Measurements from ENCODE around the gene ODAD2.

Gene ODAD2

DNA sequence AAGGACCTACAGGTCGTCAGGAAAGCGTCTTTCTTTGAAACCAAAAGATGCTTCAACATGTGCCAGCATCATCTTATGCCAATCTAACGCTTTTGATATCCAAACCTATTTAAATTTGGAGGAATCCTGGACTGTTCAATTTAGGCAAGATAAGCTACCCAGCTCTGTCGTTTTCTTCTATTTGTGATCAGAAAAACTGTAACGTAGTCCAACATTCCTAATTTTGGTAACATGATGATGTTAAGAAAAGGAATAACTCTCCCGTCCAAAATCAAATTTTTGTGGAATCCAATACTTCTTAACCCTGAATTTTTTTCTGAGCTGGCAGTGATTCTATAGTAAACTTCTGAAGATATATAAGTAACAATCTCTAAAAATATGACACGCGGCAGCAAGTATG, 160.0 kb downstream of the ODAD2 start:
- DNase-seq (ENCODE audit: low read depth), result no peak

DNA sequence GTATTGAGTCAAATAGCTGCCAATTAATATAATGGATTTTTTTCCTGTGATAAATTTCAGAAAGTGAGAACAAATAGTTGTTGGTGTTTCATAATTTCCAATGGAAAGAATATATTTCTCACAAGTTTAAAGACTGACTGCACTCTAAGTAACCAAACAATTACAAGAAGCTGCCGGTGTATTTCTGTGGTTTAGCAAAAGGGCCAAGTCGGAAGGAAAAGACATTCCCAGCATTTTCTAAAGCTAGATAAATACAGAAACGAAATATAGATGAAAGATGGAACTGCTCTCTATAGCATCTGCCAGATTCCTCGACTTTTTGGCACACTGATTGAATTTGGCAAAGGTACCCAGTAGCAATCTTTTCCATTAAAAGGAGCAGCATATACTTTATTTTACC, 160.5 kb downstream of the ODAD2 start:
- DNase-seq (ENCODE audit: low read depth), result no peak

DNA sequence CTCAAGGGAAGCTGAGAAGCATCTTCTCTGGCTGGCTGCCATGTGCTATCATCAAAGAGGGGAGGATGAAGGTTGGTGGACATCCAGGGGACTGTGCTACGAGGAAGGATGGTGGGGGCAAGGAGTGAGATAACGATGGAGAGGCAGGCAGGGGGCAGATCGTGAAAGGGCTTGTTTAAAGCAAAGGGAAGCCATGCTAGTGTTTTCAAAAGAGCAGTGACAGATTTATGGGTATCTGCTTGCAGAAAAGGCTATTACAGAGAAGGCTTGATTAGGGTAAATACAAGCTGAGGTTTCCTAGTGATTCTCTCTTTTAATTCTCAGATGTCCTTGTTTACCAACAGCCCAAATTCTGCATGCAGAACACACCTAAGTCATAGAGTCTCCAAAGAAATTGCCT, 164.4 kb downstream of the ODAD2 start:
- no peak for DNase-seq (ENCODE audit: low read depth)

DNA sequence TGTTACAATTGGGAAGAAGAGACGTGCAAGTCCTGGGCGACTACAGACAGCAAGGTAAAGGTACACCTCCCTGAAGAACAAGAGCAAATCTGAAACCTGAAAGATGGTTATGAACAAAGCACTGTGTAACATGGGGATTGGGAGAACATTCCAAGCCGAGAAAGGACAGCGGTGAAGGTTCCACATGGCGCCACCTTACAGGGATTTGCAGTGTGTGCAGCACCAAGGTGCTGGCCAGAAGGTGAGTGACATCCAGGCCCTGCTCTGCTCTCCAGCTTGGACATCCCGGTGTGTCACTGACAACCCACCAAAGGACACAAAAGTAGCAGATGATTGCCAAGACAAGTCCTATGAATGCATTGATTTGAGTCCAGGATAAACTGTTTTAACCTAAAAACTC, 165.1 kb downstream of the ODAD2 start:
- no peak for DNase-seq (ENCODE audit: low read depth)

DNA sequence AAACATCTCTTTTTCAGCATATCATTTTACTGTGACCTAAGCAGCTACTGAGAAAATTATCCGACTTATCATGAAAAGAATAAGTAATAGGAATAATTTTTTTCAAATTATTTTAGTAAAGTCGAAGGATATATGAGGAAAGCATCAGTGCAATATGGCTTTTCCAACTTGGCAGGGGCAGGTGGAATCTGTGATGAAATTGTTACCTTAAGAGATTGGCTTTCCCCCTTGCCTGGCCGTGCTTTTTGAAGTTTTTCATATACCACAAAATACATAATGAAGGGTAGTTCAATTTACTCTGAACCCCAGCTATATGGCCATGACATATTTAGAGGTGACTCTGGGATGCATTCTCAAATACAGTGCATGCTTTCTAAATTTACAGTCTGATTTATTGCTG, 166.1 kb downstream of the ODAD2 start:
- DNase-seq (ENCODE audit: low read depth), result no peak

DNA sequence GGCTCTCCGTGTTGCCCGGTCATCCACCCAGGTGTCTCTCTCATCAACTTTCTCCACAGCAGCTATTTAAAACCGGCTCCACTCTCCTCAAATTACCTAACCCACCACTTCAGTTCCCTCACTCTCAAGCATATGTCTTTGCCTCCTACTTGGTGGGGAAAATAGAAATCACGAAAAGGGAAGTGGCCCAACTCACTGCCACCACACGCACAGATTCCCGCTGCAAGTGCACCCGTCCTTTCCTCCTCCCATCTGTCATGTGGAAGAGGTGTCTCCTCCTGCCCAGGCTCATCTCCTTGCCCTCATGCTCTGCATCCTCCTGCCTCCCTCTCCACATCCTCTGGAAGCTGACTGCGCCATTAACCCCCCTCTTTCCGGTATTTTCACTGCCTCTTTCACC, 172.5 kb downstream of the ODAD2 start:
- DNase-seq (ENCODE audit: low read depth), result no peak

DNA sequence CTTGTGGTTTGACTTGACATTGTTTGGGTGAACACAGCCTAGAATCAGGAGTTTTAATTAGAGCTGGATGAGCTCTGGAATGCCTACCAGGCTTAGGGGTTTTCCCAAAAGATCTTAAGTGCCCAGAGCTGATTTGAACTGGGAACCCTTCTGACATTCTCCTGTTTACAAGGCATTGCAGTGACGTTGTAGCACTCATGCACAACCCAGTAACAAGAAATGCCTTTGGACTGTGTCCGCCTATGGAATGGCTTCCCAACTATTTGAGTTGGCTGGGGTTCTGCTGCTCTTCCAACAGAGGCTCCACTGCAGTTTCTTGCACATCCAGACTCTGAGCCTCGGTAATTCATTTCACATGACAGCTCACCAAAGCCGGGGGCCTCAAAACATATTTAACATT, 176.6 kb downstream of the ODAD2 start:
- DNase-seq (ENCODE audit: low read depth), result no peak

DNA sequence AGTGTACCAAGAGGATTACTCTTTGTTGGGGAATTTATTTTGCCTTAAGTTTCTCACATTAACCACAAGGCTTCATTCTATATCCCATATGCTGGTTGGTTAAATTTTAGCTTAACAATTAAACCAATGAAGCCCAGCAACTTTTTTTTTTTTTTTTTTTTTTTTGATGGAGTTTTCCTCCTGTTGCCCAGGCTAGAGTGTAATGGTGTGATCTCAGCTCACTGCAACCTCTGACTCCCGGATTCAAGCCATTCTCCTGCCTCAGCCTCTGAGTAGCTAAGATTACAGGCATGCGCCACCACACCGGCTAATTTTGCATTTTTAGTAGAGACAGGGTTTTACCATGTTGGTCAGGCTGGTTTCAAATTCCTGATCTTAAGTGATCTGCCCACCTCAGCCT, 178.2 kb downstream of the ODAD2 start:
- DNase-seq (ENCODE audit: low read depth), result no peak

DNA sequence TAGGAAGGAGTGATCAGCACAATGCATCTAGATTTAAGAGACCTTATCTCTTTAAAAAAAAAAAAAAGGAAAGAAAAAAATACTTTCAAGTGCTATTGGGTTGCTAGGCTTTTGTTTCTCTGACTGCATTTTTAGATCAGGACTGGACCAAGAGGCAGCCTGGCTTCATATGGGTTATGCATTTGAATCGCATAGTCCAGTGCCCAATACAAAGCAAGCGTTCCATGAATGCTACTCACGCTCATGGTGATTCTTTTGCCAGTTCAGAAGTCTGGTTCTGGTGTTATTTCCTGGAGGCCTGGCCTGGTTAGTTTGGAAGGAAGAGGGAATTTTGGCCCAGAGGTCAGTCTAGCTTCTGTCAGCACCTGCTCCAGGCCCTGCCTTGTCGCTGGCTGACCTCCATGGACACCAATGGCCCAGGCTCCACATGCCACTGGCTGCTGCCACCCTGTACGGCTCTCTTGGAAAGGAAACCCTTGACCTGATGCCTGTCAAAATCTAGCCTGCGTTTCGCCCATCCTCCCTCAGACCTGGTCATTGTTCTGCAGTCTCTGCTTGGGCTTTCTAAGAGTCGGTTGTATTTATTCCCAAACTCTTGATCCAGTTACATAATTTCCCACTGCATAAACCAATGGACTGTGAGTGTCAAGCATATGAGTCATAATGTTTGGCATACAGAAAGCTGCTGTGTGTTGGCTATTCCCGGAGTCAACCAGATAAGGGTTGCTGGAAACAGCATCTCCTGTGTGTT, 178.9 kb downstream of the ODAD2 start:
- peak; percentile 24 for DNase-seq (ENCODE audit: low read depth)

DNA sequence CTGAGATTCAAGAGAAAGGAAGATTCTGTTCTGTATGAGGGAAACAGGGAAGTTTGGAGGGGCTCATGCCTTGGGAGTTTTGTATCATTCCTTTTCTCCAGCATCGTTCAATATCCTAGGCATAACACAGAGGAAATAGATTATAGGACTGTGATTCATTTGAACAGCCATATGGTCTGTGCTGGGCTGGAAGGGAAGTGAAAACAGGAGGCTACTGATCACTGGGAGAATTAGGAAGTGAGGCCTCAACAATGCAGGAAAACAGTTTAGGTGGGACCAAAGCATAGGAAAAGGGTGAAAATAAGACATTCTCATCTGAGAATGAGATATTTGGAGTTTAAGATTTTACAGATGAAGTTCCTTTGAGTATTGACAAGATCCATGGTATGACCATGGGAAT, 182.6 kb downstream of the ODAD2 start:
- DNase-seq (ENCODE audit: low read depth), result no peak

DNA sequence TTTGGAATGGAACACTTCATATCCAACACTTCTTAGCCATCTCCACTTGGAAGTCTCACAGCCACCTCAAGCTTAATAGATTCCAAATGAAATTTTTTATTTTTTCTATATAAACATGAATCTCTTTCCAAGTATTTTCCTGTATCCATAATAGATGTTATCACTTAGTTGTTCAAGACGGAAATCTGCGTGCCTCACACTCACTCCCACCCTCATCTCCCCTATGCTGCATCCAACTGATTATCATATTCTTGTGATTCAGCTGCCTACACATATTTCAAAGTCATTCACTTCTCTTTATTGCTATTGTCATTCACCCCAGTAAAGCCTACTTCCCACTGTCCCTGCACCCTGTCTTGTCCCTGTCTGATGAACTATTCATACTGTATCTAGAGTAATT, 183.0 kb downstream of the ODAD2 start:
- no peak for DNase-seq (ENCODE audit: low read depth)

DNA sequence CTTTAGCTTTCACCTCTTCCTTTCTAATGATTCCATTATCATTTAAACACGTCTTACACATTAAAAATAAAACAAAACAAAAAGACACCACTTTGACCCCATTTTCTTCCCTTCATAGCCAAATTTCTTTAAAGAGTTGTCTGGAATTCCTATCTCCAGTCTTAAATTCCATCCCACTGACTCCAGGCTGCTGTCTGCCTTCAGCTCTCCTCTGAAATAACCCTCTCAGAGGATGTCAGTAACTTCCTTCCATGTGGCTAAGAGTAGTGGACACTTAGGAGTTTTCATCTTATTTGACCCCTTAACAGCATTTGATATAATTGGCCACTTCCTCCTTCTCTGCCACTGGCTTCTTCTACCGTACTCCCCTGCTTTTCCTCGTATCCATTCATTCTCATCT, 183.6 kb downstream of the ODAD2 start:
- DNase-seq (ENCODE audit: low read depth), result no peak

DNA sequence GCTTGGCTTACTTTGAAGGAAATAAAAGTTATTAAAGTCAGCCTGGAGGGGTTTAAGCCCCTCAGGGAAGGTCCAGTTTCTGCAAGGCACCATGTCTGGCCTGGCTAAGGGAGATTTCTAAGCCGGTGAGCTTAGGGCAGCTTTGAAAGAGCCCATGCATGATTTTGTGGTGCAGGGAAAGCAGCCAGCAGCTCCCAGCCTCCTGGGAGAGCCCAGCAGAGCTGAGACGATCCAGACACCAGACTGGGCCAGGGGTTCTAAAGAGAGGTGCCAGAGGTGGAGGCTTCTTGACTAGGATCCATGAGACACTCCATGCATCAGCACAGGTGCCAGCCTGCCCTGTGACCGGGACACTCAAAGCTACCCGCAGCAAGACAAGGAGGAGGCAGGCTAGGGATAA, 193.7 kb downstream of the ODAD2 start:
- DNase-seq (ENCODE audit: low read depth), result no peak

DNA sequence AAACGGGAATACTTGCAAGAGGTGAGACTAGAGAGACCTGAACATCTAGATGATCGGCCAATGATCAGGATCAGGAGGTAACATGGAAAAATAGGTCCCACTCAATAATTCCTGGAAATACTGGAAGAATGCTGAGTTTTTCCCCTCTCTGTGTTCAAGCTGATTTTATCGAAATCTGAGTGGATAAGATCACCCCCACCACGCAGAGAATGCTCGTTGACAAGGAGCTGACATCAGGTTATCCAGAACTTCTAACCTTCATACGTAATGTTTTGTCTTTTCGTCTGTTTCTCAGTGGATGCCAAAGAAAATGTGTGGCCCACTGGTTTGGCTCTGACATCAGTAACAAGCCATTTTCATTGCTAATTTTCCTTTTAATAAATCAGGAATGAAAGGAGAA, 194.7 kb downstream of the ODAD2 start:
- no peak for DNase-seq (ENCODE audit: low read depth)

DNA sequence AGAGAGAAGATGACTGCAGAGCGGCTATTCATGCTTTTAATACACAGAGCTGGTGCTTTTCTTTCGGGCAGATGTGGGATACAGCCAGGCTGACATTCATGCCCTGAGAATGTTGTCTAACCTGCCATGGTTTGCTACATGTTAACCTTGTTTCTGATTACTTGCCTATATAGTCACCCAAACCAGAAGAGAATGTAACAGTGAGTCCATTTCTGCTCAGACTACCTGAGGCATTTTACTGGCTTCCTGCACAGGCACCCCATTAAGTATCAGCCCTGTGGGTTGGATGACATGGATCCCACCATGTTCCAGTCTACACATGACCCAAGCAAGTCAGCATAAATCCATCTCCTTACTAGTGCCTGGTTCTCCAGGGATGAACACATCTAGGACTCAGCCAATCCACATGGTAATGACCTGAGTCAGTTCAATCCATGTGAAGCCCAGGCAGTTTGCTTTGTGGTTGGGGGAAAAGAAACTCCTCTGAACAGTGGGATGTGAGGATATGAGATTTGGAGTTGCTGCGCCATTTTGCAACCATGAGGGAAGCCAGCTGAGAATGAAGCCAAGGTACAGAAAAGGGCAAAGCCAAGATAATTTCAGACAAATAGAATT, 197.6 kb downstream of the ODAD2 start:
- no peak for DNase-seq (ENCODE audit: low read depth)

DNA sequence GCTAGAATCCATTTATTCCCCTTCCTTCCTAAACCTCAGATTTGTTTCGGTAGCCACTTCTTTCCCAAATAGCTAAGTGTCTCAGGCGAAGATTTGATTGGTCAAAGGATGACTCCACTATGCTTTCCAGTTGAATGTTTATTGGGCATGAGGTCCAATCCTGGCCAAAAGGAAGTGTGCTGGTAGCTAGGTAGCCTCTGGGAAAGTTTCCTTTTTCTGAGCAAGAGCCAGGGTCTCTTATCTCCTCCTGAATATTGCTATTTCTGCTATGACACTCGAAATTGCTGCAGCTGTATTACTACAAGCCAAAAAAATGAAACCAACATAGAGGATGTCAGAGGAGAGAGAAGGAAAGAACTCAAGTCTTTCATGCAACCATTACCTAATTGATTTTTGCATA, 199.8 kb downstream of the ODAD2 start:
- DNase-seq (ENCODE audit: low read depth), result no peak

DNA sequence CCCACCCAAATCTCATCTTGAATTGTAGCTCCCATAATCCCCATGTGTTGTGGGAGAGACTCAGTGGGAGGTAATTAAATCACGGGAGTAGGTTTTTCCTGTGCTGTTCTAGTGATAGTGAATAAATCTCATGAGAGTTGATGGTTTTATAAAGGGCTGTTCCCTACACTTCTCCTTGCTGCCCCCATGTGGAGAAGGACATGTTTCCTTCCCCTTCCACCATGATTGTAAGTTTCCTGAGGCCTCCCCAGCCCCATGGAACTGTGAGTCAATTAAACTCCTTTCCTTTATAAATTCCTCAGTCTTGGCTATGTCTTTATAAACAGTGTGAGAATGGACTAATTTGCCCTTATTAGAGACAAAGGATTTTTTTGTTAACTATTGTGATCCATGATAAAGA, 204.7 kb downstream of the ODAD2 start:
- no peak for DNase-seq (ENCODE audit: low read depth)

DNA sequence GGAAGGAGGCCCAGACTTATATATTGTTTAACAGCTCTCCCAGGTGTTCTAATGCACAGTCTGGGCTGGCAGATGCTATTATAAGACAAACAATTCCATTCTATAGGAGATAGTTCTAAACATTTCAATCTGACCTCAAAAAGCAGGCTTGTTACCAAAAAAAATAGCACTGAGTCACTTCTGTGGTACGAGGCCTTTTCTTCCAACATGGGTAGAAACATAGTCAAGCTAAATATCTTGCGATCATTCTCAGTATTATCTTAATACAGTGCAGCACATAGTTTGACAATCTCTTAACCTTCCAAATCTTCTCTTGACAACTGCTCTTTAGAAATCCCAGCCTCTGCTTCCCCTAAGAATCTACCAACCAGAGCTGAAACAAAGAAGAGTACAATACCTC, 206.7 kb downstream of the ODAD2 start:
- no peak for DNase-seq (ENCODE audit: low read depth)

DNA sequence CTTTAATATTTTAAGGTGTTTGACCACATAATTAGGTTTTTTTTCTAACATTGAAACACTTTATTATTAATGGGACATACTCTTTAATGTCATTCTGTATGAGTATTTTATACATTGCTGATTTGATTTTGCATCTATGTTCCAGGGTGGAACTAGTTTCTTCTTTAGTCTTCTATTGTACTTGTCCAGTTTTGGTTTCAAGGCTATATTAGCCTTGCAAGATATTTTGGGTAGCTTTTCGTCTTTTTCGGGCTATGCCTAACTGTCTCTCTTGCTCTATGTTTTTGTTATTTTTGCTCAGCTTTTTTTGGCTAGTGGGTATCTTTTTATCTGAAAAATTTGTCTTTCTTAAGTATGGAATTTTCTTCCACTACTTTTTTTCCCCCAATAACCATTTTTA, 214.6 kb downstream of the ODAD2 start:
- no peak for DNase-seq (ENCODE audit: low read depth)

DNA sequence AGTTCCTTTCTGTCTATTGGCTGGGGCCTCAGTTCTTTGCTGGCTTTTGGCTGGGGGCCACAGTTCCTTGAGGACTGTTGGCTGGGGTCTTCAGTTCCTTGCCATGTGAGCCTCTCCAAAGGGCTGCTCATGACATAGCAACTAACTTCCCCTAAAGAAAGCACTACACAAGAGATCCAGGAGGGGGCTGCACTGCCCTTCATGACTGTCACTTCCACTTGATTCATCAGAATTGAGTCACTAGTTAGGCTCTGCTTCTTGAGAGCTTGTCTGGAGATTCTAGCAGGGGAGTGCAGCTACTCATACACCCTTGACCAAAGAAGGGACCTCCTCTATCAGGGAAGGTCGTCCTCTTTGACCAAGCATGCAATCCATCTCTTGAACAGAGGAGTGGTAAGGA, 215.2 kb downstream of the ODAD2 start:
- peak; percentile 35 for DNase-seq (ENCODE audit: low read depth)

DNA sequence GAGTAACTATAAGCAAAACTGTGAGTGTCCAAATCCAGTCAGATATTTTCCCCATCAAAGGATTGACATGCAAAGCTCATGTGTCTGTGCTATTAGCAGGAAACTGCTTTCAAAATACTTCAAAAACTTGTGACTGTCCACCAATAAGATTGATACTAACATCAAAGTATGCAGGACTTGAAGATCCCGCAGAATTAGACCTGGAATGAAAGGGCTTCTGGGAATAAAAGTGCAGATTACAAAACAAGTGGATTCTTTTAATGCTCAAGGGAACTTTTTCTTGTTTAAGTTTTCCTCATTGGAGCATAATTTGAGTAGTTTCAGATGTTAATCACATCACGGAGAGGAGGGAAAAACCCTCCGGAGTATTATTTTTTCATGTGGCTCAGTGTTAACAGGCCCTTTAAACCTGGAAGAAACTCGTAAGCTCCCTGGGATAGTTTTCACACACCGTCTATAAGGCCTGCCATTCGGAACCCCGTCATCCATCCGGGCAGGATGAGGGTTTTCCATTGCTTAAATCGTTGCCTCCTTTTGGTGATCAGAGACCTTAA, 219.3 kb downstream of the ODAD2 start:
- DNase-seq (ENCODE audit: low read depth), result no peak

DNA sequence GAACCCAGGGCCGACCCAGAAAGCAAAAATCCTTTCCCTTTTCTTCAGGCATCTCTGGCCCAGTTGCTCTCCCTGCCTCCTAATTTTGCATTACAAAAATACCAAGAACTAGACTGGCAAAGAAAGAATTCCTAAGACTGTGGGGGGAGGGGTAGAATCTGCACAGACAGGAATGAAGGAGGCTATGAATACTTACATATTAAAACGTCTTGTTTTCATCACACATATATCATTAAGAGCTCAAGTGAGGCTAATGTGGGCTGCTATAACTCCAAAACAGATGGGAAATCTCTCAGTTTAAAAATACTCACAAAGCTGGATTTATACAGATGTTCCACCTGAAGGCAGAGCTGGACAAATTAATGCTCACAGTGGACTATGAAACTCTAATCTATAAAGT, 224.0 kb downstream of the ODAD2 start:
- DNase-seq (ENCODE audit: low read depth), result no peak

DNA sequence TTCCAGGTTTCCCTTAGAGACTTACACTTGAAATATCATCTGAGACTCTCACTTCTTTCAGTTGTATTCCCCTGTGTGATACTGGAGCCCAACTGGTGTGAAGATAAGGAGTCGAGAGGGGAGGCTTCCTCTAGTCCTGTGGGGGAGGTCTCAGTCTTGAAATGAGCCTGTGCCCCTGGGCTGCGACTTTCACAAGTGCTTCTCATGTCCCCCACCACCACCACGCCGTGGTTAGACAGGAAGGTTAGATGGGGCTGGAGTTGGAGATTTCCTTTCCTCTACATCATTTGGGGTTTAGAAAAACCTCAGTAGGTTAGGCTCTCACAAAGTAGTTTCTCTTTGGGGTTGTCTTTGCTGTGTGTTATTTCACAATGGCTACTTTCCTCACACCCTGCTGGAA, 227.6 kb downstream of the ODAD2 start:
- DNase-seq (ENCODE audit: low read depth), result no peak

DNA sequence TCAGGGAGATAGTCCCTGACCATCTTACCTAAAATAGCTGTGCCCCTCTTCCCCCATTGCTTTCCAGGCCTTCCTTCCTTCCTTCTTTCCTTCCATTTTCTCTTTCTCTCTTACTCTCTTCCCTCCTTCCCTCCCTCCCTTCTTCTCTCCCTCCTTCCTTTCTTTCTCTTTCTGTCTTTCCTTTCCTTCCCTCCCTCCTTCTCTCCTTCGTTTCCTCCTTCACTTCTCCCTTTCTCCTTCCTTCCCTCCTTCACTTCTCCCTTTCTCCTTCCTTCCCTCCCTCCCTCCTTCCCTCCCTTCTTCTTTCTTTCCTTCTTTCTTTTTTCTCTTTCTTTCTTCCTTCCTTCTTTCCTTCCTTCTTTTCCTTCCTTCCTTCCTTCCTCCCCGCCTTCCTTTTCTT, 228.7 kb downstream of the ODAD2 start:
- no peak for DNase-seq (ENCODE audit: low read depth)

Data from HS-27A (cell line).